K562 (cell line): ENCODE results near the gene ENKUR. TPM values are rescaled to one million over a fixed set of nuclear protein-coding genes. Genes with fewer than 3 reads are reported as not detected.

Experiments
- DPF2 ChIP-seq: fragments of 450-650 bp; IDR thresholded peaks from 2 replicates; pipeline ENCODE4 v1.6.1; 2016
- HNRNPL ChIP-seq: fragments of 200-400 bp; formaldehyde crosslinking; IDR thresholded peaks from 2 replicates; pipeline ENCODE4 v1.6.1; 2017; ENCODE audit warnings: low read depth, mild to moderate bottlenecking, low read length
- NR2C1 ChIP-seq, 2 experiments: fragments of 450-650 bp; IDR thresholded peaks; 2 replicates each; pipeline ENCODE4 v1.6.1; 2017; ENCODE audit warnings: mild to moderate bottlenecking in 2 of 2, antibody characterized with exemption in 1 of 2, inconsistent platforms in 1 of 2, missing compliant biosample characterization in 1 of 2, missing genetic modification characterization in 1 of 2
- POLR2AphosphoS5 ChIP-seq: IDR thresholded peaks from 2 replicates; pipeline ENCODE4 v1.6.1; 2011; ENCODE audit warnings: mild to moderate bottlenecking, low read depth, low read length, moderate library complexity; ENCODE audit not compliant: control insufficient read depth, insufficient read depth
- TRIM24 ChIP-seq, 2 experiments: fragments of 450-650 bp; IDR thresholded peaks; 2 replicates each; pipeline ENCODE4 v1.6.1; 2016
- U2AF1 ChIP-seq: fragments of 200-400 bp; formaldehyde crosslinking; optimal IDR thresholded peaks from 2 replicates; pipeline ENCODE3; 2017; ENCODE audit warnings: mild to moderate bottlenecking, low read depth, low read length, moderate library complexity
- ZNF23 ChIP-seq: fragments of 250-450 bp; sonication (Bioruptor Pico); IDR thresholded peaks from 2 replicates; pipeline ENCODE4 v1.4.0; 2020; ENCODE audit warnings: mild to moderate bottlenecking
- ZNF263 ChIP-seq: sonication (generic); formaldehyde crosslinking; IDR thresholded peaks from 2 replicates; pipeline ENCODE4 v1.8.0; 2022; ENCODE audit warnings: mild to moderate bottlenecking, missing genetic modification reagents, borderline replicate concordance
- polyA plus RNA-seq, 8 experiments: library from polyadenylated mRNA; depleted of rRNA in 4 of 8; stranded (reverse) in 5 of 8; unstranded in 3 of 8; fragments of >200 nt; fragmentation: Nextera tagmentation in 2 of 8; fragmentation: Illumina TruSeq in 1 of 8; extraction: Ambion mirVana in 2 of 8; extraction: Trizol in 1 of 8; gene quantifications; 2 replicates each; pipeline versions ENCODE4 v1.2.1 to v1.2.3, GENCODE V29; 2011 to 2014; ENCODE audit warnings: inconsistent platforms in 1 of 8, missing spikeins in 1 of 8
- total RNA-seq, 7 experiments: library from RNA; depleted of rRNA in 6 of 7; stranded (reverse); fragments of >200 nt in 6 of 7; fragmentation: Illumina TruSeq in 2 of 7; extraction: Trizol in 2 of 7; gene quantifications; 2 replicates each; pipeline versions ENCODE4 v1.2.1 to v1.2.3, GENCODE V29; 2011 to 2021; ENCODE audit warnings: low replicate concordance in 1 of 7
- TF ChIP-seq, protein P1 (sequence below): fragments of 250-450 bp; sonication (Bioruptor Pico); IDR thresholded peaks from 2 replicates; pipeline ENCODE4 v1.8.0; 2022; ENCODE audit warnings: inconsistent platforms, mild to moderate bottlenecking, moderate library complexity, borderline replicate concordance
- TF ChIP-seq, protein P2 (sequence below): sonication (generic); formaldehyde crosslinking; IDR thresholded peaks from 2 replicates; pipeline ENCODE4 v1.8.0; 2023; ENCODE audit warnings: missing genetic modification reagents, mild to moderate bottlenecking, borderline replicate concordance
- TF ChIP-seq, protein P3 (sequence below): fragments of 450-650 bp; IDR thresholded peaks from 2 replicates; pipeline ENCODE4 v1.6.1; 2016; ENCODE audit warnings: low read depth
- TF ChIP-seq, protein P4 (sequence below): fragments of 250-450 bp; sonication (Bioruptor Pico); IDR thresholded peaks from 2 replicates; pipeline ENCODE4 v1.8.0; 2021; ENCODE audit warnings: moderate library complexity, mild to moderate bottlenecking, inconsistent platforms

Gene ENKUR
- total and polyA plus RNA-seq, 9 of the 15 experiments (the other 6 are each of a cell fraction or from before 2014, with no cell fraction given) = 0.06 to 0.46 (median 0.20) TPM

DNA sequence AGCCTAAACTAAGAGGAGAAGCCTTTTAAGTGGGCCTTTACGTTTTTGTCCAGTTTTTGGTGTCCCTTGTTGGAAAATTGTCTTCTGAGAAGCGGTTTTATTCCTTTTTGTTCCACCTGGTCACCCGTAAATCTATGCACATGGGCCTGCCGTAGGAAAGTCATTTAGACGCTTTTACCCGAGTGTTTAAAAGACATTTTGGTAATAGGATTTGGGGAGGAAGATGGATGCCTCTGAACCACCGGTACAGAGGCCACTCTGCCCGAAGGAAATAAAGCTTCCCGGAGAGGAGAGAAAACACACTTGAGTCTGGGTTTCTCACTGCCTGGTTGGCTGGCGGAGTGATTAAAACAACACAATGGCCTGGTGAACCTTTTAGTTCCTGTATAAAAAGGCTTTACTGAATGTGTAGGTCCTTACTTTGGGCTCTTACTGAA is 1.2 kb upstream of the ENKUR start (continued):
- TF ChIP-seq, protein P1, sequence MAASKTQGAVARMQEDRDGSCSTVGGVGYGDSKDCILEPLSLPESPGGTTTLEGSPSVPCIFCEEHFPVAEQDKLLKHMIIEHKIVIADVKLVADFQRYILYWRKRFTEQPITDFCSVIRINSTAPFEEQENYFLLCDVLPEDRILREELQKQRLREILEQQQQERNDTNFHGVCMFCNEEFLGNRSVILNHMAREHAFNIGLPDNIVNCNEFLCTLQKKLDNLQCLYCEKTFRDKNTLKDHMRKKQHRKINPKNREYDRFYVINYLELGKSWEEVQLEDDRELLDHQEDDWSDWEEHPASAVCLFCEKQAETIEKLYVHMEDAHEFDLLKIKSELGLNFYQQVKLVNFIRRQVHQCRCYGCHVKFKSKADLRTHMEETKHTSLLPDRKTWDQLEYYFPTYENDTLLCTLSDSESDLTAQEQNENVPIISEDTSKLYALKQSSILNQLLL (CRISPR knock-in tag) = no peak
- TF ChIP-seq, protein P2, sequence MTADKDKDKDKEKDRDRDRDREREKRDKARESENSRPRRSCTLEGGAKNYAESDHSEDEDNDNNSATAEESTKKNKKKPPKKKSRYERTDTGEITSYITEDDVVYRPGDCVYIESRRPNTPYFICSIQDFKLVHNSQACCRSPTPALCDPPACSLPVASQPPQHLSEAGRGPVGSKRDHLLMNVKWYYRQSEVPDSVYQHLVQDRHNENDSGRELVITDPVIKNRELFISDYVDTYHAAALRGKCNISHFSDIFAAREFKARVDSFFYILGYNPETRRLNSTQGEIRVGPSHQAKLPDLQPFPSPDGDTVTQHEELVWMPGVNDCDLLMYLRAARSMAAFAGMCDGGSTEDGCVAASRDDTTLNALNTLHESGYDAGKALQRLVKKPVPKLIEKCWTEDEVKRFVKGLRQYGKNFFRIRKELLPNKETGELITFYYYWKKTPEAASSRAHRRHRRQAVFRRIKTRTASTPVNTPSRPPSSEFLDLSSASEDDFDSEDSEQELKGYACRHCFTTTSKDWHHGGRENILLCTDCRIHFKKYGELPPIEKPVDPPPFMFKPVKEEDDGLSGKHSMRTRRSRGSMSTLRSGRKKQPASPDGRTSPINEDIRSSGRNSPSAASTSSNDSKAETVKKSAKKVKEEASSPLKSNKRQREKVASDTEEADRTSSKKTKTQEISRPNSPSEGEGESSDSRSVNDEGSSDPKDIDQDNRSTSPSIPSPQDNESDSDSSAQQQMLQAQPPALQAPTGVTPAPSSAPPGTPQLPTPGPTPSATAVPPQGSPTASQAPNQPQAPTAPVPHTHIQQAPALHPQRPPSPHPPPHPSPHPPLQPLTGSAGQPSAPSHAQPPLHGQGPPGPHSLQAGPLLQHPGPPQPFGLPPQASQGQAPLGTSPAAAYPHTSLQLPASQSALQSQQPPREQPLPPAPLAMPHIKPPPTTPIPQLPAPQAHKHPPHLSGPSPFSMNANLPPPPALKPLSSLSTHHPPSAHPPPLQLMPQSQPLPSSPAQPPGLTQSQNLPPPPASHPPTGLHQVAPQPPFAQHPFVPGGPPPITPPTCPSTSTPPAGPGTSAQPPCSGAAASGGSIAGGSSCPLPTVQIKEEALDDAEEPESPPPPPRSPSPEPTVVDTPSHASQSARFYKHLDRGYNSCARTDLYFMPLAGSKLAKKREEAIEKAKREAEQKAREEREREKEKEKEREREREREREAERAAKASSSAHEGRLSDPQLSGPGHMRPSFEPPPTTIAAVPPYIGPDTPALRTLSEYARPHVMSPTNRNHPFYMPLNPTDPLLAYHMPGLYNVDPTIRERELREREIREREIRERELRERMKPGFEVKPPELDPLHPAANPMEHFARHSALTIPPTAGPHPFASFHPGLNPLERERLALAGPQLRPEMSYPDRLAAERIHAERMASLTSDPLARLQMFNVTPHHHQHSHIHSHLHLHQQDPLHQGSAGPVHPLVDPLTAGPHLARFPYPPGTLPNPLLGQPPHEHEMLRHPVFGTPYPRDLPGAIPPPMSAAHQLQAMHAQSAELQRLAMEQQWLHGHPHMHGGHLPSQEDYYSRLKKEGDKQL (CRISPR knock-in tag) = no peak
- TF ChIP-seq U2AF1 (no peak), POLR2AphosphoS5 (no peak), TRIM24 (IDR thresholded peaks at IDR 0.05) (no peak), ZNF23 (no peak), NR2C1 (IDR thresholded peaks at IDR 0.05) (no peak), NR2C1 (tag; IDR thresholded peaks at IDR 0.05) (no peak), ZNF263 (CRISPR knock-in tag) (no peak), HNRNPL (no peak), DPF2 (no peak)
- TF ChIP-seq, protein P3, sequence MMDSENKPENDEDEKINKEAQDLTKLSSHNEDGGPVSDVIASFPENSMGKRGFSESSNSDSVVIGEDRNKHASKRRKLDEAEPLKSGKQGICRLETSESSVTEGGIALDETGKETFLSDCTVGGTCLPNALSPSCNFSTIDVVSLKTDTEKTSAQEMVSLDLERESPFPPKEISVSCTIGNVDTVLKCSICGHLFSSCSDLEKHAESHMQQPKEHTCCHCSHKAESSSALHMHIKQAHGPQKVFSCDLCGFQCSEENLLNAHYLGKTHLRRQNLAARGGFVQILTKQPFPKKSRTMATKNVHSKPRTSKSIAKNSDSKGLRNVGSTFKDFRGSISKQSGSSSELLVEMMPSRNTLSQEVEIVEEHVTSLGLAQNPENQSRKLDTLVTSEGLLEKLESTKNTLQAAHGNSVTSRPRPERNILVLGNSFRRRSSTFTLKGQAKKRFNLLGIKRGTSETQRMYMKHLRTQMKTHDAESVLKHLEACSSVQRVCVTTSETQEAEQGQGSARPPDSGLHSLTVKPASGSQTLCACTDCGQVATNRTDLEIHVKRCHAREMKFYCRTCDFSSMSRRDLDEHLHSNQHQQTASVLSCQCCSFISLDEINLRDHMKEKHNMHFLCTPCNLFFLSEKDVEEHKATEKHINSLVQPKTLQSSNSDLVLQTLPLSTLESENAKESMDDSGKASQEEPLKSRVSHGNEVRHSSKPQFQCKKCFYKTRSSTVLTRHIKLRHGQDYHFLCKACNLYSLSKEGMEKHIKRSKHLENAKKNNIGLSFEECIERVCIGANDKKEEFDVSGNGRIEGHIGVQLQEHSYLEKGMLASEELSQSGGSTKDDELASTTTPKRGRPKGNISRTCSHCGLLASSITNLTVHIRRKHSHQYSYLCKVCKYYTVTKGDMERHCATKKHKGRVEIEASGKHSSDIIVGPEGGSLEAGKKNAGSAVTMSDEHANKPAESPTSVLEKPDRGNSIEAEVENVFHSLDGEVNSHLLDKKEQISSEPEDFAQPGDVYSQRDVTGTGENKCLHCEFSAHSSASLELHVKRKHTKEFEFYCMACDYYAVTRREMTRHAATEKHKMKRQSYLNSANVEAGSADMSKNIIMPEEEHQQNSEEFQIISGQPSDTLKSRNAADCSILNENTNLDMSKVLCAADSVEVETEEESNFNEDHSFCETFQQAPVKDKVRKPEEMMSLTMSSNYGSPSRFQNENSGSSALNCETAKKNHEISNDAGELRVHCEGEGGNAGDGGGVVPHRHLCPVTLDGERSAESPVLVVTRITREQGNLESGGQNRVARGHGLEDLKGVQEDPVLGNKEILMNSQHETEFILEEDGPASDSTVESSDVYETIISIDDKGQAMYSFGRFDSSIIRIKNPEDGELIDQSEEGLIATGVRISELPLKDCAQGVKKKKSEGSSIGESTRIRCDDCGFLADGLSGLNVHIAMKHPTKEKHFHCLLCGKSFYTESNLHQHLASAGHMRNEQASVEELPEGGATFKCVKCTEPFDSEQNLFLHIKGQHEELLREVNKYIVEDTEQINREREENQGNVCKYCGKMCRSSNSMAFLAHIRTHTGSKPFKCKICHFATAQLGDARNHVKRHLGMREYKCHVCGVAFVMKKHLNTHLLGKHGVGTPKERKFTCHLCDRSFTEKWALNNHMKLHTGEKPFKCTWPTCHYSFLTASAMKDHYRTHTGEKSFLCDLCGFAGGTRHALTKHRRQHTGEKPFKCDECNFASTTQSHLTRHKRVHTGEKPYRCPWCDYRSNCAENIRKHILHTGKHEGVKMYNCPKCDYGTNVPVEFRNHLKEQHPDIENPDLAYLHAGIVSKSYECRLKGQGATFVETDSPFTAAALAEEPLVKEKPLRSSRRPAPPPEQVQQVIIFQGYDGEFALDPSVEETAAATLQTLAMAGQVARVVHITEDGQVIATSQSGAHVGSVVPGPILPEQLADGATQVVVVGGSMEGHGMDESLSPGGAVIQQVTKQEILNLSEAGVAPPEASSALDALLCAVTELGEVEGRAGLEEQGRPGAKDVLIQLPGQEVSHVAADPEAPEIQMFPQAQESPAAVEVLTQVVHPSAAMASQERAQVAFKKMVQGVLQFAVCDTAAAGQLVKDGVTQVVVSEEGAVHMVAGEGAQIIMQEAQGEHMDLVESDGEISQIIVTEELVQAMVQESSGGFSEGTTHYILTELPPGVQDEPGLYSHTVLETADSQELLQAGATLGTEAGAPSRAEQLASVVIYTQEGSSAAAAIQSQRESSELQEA = peak; percentile 87
- TF ChIP-seq, protein P4, sequence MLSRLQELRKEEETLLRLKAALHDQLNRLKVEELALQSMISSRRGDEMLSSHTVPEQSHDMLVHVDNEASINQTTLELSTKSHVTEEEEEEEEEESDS (CRISPR knock-in tag) = no peak
